GM12878 (cell line): Measurements from ENCODE around the gene TMEM212. TPM values are rescaled to one million over a fixed set of nuclear protein-coding genes. Genes with fewer than 3 reads are reported as not detected.

ENCODE experiments used
- ATAC-seq: fragments of 200-7000 bp; cut with Tn5 transposase; 3 replicates; pipeline ENCODE4 v1.9.1; 2020; ENCODE audit warnings: mild to moderate bottlenecking, moderate library complexity
- BruUV-seq: library from RNA; stranded (reverse); fragments of 400-500 nt; replicated peaks from 2 replicates; lab custom pipeline; 2021; lab: Mats Ljungman, UMichigan
- CTCF ChIA-PET: fragments of 300-600 bp; sonication (Branson Sonifier 250); formaldehyde crosslinking; extraction: SDS; loops from one replicate; lab custom pipeline; 2021; ENCODE audit warnings: inconsistent platforms; lab: Yijun Ruan, JAX
- POLR2A ChIA-PET: fragments of 350-600 bp; formaldehyde crosslinking; extraction: SDS; loops from one replicate; lab custom pipeline; 2021; ENCODE audit warnings: inconsistent platforms; lab: Charles Lee
- RAD21 ChIA-PET: fragments of 300-600 bp; sonication (Branson Sonifier 250); formaldehyde crosslinking; loops from one replicate; lab custom pipeline; 2023; ENCODE audit warnings: antibody characterized with exemption; ENCODE audit not compliant: unreplicated experiment; lab: Charles Lee
- SMC1A ChIA-PET: fragments of 300-600 bp; sonication (Branson Sonifier 250); formaldehyde crosslinking; loops from one replicate; lab custom pipeline; 2023; ENCODE audit not compliant: unreplicated experiment, uncharacterized antibody; lab: Charles Lee
- DNase-seq: peaks from one replicate; pipeline ENCODE4 v3.0.0-alpha.2; 2011; ENCODE audit warnings: low read depth, low spot score
- FAIRE-seq: peaks from 3 replicates; lab custom pipeline; 2011; peaks lifted over from hg19 to GRCh38; lab: Jason Lieb, UNC
- H2AFZ ChIP-seq: 2 replicates; pipeline ENCODE4 v1.6.0; 2011; ENCODE audit warnings: low read depth, low read length, control low read depth; ENCODE audit not compliant: control insufficient read depth
- H3K27ac ChIP-seq: 2 replicates; pipeline ENCODE4 v1.5.1; 2011; ENCODE audit warnings: control low read depth; ENCODE audit not compliant: control insufficient read depth, insufficient read depth
- H3K27me3 ChIP-seq, 2 experiments: replicated peaks in 1 of 2; 2 replicates each; pipeline versions ENCODE4 v1.6.0 to v1.6.1; 2011; ENCODE audit warnings: low read length in 1 of 2; ENCODE audit not compliant: control insufficient read depth in 2 of 2, insufficient read depth in 2 of 2
- H3K36me3 ChIP-seq, 2 experiments: 2 replicates each; pipeline ENCODE4 v1.5.1; 2011; ENCODE audit warnings: low read length in 1 of 2; ENCODE audit not compliant: control insufficient read depth in 2 of 2, insufficient read depth in 2 of 2
- H3K4me1 ChIP-seq: 2 replicates; pipeline ENCODE4 v1.6.1; 2011; ENCODE audit warnings: mild to moderate bottlenecking, low read length, moderate library complexity, mixed read lengths; ENCODE audit not compliant: control insufficient read depth, insufficient read depth
- H3K4me2 ChIP-seq: 2 replicates; pipeline ENCODE4 v1.6.0; 2011; ENCODE audit warnings: control low read depth; ENCODE audit not compliant: control insufficient read depth, insufficient read depth
- H3K4me3 ChIP-seq: fragments of 200-600 bp; sonication (generic); 2 replicates; pipeline ENCODE4 v1.5.1; 2016
- H3K79me2 ChIP-seq: 2 replicates; pipeline ENCODE4 v1.6.0; 2011; ENCODE audit warnings: low read length; ENCODE audit not compliant: control insufficient read depth, insufficient read depth
- H3K9ac ChIP-seq: 2 replicates; pipeline ENCODE4 v1.8.0; 2011; ENCODE audit warnings: low read length, control low read depth, mixed read lengths; ENCODE audit not compliant: control insufficient read depth, insufficient read depth
- H3K9me3 ChIP-seq: replicated peaks from 3 replicates; pipeline ENCODE4 v1.5.1; 2011; ENCODE audit warnings: mild to moderate bottlenecking, low read length; ENCODE audit not compliant: control insufficient read depth, insufficient read depth
- H4K20me1 ChIP-seq: 2 replicates; pipeline ENCODE4 v1.6.0; 2011; ENCODE audit not compliant: control insufficient read depth, insufficient read depth
- ASH2L ChIP-seq: fragments of 300-600, 200-600 bp; sonication (generic); IDR thresholded peaks from 2 replicates; pipeline ENCODE4 v1.6.1; 2017; ENCODE audit warnings: low read depth, mild to moderate bottlenecking, borderline replicate concordance
- ATF7 ChIP-seq: fragments of 450-650 bp; IDR thresholded peaks from 2 replicates; pipeline ENCODE4 v1.6.1; 2016; ENCODE audit warnings: low read depth, mild to moderate bottlenecking
- BACH1 ChIP-seq: fragments of 450-650 bp; IDR thresholded peaks from 2 replicates; pipeline ENCODE4 v1.6.1; 2017; ENCODE audit warnings: mild to moderate bottlenecking, borderline replicate concordance
- CHD2 ChIP-seq: IDR thresholded peaks from 2 replicates; pipeline ENCODE4 v1.6.1; 2011; ENCODE audit warnings: low read depth, low read length, improper control_type of control experiment, borderline replicate concordance
- EGR1 ChIP-seq, 2 experiments: IDR thresholded peaks; 1 replicate in 1 of 2; 2 replicates in 1 of 2; pipeline ENCODE4 v1.6.1; 2011 to 2012; ENCODE audit warnings: low read depth in 2 of 2, low read length in 2 of 2, borderline replicate concordance in 1 of 2, mild to moderate bottlenecking in 1 of 2, moderate library complexity in 1 of 2
- EP300 ChIP-seq, 2 experiments: fragments of 150-350 bp in 1 of 2; IDR thresholded peaks; 2 replicates each; pipeline ENCODE4 v1.6.1; 2011 to 2012; ENCODE audit warnings: low read depth in 2 of 2, low read length in 2 of 2, borderline replicate concordance in 1 of 2, improper control_type of control experiment in 1 of 2, inconsistent platforms in 1 of 2; ENCODE audit not compliant: control insufficient read depth in 1 of 2
- FOXK2 ChIP-seq: fragments of 450-650 bp; IDR thresholded peaks from 2 replicates; pipeline ENCODE4 v1.6.1; 2017; ENCODE audit warnings: mild to moderate bottlenecking, moderate library complexity
- HCFC1 ChIP-seq: fragments of 150-350 bp; IDR thresholded peaks from 2 replicates; pipeline ENCODE4 v1.6.1; 2014; ENCODE audit warnings: low read length
- IKZF1 ChIP-seq: fragments of 450-650 bp; conservative IDR thresholded peaks from 2 replicates; pipeline ENCODE4 v1.6.1; 2017; ENCODE audit warnings: antibody characterized with exemption, mild to moderate bottlenecking
- JUND ChIP-seq: IDR thresholded peaks from 2 replicates; pipeline ENCODE4 v1.6.1; 2012; ENCODE audit warnings: low read depth, mild to moderate bottlenecking, low read length, improper control_type of control experiment, moderate library complexity
- MEF2A ChIP-seq: IDR thresholded peaks from 2 replicates; pipeline ENCODE4 v1.6.1; 2011; ENCODE audit warnings: low read depth, mild to moderate bottlenecking, low read length, moderate library complexity; ENCODE audit not compliant: insufficient read depth
- PML ChIP-seq: IDR thresholded peaks from 2 replicates; pipeline ENCODE4 v1.6.1; 2012; ENCODE audit warnings: low read length, inconsistent platforms
- RAD21 ChIP-seq: IDR thresholded peaks from 2 replicates; pipeline ENCODE4 v1.6.1; 2011; ENCODE audit warnings: mild to moderate bottlenecking, low read depth, low read length, moderate library complexity; ENCODE audit not compliant: insufficient read depth
- STAT1 ChIP-seq: fragments of 450-650 bp; conservative IDR thresholded peaks from 2 replicates; pipeline ENCODE4 v1.6.1; 2014; ENCODE audit warnings: antibody characterized with exemption, mild to moderate bottlenecking
- WRNIP1 ChIP-seq: IDR thresholded peaks from 2 replicates; pipeline ENCODE4 v1.6.1; 2011; ENCODE audit warnings: low read depth, low read length, improper control_type of control experiment, borderline replicate concordance
- ZNF207 ChIP-seq: fragments of 450-650 bp; IDR thresholded peaks from 2 replicates; pipeline ENCODE4 v1.6.1; 2014; ENCODE audit warnings: antibody characterized with exemption, mild to moderate bottlenecking, borderline replicate concordance
- ZNF384 ChIP-seq: IDR thresholded peaks from 2 replicates; pipeline ENCODE4 v1.6.1; 2012; ENCODE audit warnings: low read depth, mild to moderate bottlenecking, low read length, improper control_type of control experiment, borderline replicate concordance
- WGBS: methylation state at CpG from one replicate; pipeline ENCODE4 v1.1.6; 2016; ENCODE audit warnings: low lambda C conversion rate; ENCODE audit not compliant: insufficient replicate concordance, insufficient coverage; ENCODE audit errors: missing lambda C conversion rate; 5-methylcytosine and 5-hydroxymethylcytosine counted together
- in situ Hi-C: fragments of 300-500 bp; cut with MboI; formaldehyde crosslinking; loops from 9 replicates; pipeline ENCODE4 v1.14.3; 2018; ENCODE audit warnings: mixed read lengths
- intact Hi-C: fragments of 100-400 bp; cut with micrococcal nuclease; formaldehyde crosslinking; loops from one replicate; pipeline ENCODE4 v1.14.2; 2022; ENCODE audit not compliant: unreplicated experiment
- polyA plus RNA-seq, 11 experiments: library from polyadenylated mRNA; depleted of rRNA in 4 of 11; unstranded in 6 of 11; stranded (reverse) in 5 of 11; fragments of >200 nt; fragmentation: Nextera tagmentation in 4 of 11; fragmentation: Illumina TruSeq in 1 of 11; extraction: Ambion mirVana in 4 of 11; extraction: Trizol in 1 of 11; gene quantifications; 1 replicate in 1 of 11; 2 replicates in 10 of 11; pipeline versions ENCODE4 v1.2.1 to v1.2.3, GENCODE V29; 2011 to 2016; ENCODE audit warnings: inconsistent platforms in 2 of 11, missing spikeins in 2 of 11, low read depth in 1 of 11
- total RNA-seq, 4 experiments: library from RNA; depleted of rRNA in 3 of 4; stranded (reverse); fragments of >200 nt in 3 of 4; fragmentation: Illumina TruSeq in 1 of 4; extraction: Trizol in 1 of 4; gene quantifications; 2 replicates each; pipeline versions ENCODE4 v1.2.1 to v1.2.3, GENCODE V29; 2013 to 2021
- TF ChIP-seq, protein P1 (sequence below): IDR thresholded peaks from 2 replicates; pipeline ENCODE4 v1.6.1; 2011; ENCODE audit warnings: borderline replicate concordance, low read depth, mild to moderate bottlenecking, moderate library complexity, low read length; ENCODE audit not compliant: insufficient read depth, poor library complexity, severe bottlenecking
- TF ChIP-seq, protein P2 (sequence below): fragments of 450-650 bp; IDR thresholded peaks from 2 replicates; pipeline ENCODE4 v1.6.1; 2017; ENCODE audit warnings: low read depth, mild to moderate bottlenecking, moderate library complexity

The TMEM212 gene
- total and polyA plus RNA-seq, 10 of the 15 experiments (the other 5 are each of a cell fraction or from before 2014, with no cell fraction given) = not detected

DNA sequence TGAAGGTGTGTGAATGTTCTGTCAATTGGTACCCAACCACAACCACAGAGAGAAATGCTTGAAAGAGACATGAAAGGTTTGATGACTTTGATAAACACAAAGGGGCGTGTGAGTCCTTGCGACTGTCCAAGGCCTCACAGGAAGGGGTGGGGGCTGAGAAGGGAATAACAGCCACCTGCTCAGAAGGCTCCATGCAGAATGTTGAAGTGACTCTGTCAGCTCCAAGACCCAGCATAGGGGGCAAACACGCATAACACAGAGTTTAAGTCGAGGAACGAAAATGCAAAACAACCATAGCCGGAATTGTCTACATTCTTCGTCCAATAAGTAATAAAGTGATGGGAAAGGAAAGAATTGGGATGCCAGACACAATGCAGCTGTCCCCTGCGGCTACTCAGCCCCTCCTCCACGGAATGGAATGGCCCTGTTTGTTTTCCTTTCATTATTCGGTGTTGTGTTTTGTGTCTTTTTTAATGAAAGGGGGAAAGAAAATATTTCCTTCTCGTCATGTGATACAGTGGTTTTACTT, 19.9 kb downstream of the TMEM212 start:
- 53% methylated on average over 11 of the region's 11 CpGs for WGBS
- POLR2A ChIA-PET = no interaction called here
- FAIRE-seq = no peak

DNA sequence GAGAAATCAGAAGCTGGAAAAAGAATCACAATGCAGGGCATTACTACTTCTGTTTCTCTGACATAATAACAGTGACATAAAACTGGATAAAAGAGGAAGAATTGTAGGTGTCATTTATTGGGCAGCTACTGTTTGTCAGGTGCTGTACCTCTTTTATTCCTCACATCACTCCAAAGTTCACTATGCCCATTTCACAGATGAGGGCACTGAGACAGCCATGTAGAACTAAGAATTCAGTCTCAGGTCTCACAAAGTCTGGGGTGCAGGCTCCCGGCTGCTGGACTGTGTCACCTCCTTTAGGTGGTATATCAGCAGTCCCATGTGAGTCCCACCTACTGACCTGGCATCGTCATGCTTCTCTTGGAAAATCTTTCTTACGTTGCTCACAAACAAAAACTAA, 20.8 kb downstream of the TMEM212 start:
- Histone ChIP-seq H3K27ac (no peak overlapping the region), H3K36me3 (no peaks in the 10 kb centered on the region), H4K20me1 (no peaks in the 10 kb centered on the region), H3K4me2 (no peak overlapping the region), H3K9ac (no peak overlapping the region), H3K4me1 (no peaks in the 10 kb centered on the region), H3K9me3 (no peaks in the 10 kb centered on the region), H3K4me3 (no peak overlapping the region), H3K79me2 (no peaks in the 10 kb centered on the region), H2AFZ (no peak overlapping the region), H3K27me3 (no peaks in the 10 kb centered on the region)
- ChIA-PET CTCF (no interaction called here), POLR2A (no interaction called here), RAD21 (no interaction called here), SMC1A (no interaction called here)
- intact Hi-C loops = no loop called here
- FAIRE-seq (no peak), DNase-seq (no peak), ATAC-seq (no peak)
- BruUV-seq = no TSS peak
- 59% methylated on average over 3 of the region's 3 CpGs for WGBS
- in situ Hi-C loops = no loop called here
- no peak for TF ChIP-seq PML
- no peak for TF ChIP-seq HCFC1
- TF ChIP-seq MEF2A = no peak
- no peak for TF ChIP-seq EGR1 (IDR thresholded peaks at IDR 0.05; ENCODE audit: borderline replicate concordance in 1 of 2, low read depth in 2 of 2, low read length in 2 of 2)
- no peak for TF ChIP-seq BACH1
- TF ChIP-seq ZNF384 = no peak
- TF ChIP-seq EP300 (IDR thresholded peaks at IDR 0.05; ENCODE audit: borderline replicate concordance in 1 of 2, control insufficient read depth in 1 of 2, low read depth in 2 of 2, low read length in 2 of 2) = no peak
- no peak for TF ChIP-seq IKZF1
- TF ChIP-seq, protein P1, sequence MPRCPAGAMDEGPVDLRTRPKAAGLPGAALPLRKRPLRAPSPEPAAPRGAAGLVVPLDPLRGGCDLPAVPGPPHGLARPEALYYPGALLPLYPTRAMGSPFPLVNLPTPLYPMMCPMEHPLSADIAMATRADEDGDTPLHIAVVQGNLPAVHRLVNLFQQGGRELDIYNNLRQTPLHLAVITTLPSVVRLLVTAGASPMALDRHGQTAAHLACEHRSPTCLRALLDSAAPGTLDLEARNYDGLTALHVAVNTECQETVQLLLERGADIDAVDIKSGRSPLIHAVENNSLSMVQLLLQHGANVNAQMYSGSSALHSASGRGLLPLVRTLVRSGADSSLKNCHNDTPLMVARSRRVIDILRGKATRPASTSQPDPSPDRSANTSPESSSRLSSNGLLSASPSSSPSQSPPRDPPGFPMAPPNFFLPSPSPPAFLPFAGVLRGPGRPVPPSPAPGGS = no peak
- no peak for TF ChIP-seq ASH2L
- no peak for TF ChIP-seq CHD2

More for the DNA sequence above, 19.9 kb downstream of the TMEM212 start:
- Histone ChIP-seq H3K4me2 (no peak overlapping the region), H3K27ac (no peak overlapping the region), H3K9me3 (no peaks in the 10 kb centered on the region), H3K4me1 (no peaks in the 10 kb centered on the region), H3K9ac (no peak overlapping the region), H3K36me3 (no peaks in the 10 kb centered on the region), H4K20me1 (no peaks in the 10 kb centered on the region), H3K4me3 (no peak overlapping the region), H3K27me3 (no peaks in the 10 kb centered on the region), H2AFZ (no peak overlapping the region), H3K79me2 (no peaks in the 10 kb centered on the region)
- intact Hi-C loops = no loop called here
- CTCF ChIA-PET = no interaction called here
- RAD21 ChIA-PET = no interaction called here
- SMC1A ChIA-PET = no interaction called here
- BruUV-seq = no TSS peak
- in situ Hi-C loops = no loop called here
- ATAC-seq (peak; percentile 47), DNase-seq (no peak)
- TF ChIP-seq RAD21 (no peak), JUND (no peak), STAT1 (no peak), FOXK2 (no peak), WRNIP1 (no peak), ZNF207 (no peak), ATF7 (no peak)
- TF ChIP-seq, protein P2, sequence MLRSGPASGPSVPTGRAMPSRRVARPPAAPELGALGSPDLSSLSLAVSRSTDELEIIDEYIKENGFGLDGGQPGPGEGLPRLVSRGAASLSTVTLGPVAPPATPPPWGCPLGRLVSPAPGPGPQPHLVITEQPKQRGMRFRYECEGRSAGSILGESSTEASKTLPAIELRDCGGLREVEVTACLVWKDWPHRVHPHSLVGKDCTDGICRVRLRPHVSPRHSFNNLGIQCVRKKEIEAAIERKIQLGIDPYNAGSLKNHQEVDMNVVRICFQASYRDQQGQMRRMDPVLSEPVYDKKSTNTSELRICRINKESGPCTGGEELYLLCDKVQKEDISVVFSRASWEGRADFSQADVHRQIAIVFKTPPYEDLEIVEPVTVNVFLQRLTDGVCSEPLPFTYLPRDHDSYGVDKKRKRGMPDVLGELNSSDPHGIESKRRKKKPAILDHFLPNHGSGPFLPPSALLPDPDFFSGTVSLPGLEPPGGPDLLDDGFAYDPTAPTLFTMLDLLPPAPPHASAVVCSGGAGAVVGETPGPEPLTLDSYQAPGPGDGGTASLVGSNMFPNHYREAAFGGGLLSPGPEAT = no peak
